Stomach (tissue), 9 donors: ENCODE data around the gene NFS1. TPM values are rescaled to one million over a fixed set of nuclear protein-coding genes. Genes with fewer than 3 reads are reported as not detected.

Experiments
- DNase-seq, 2 donors: peaks; one replicate each; pipeline versions ENCODE4 v3.0.0 to v3.0.0-alpha.2; 2013 to 2019
- H3K27ac ChIP-seq, 5 donors: fragments of 200-600 bp in 4 of 5; sonication (generic) in 4 of 5; one replicate each; pipeline ENCODE4 v1.5.1; 2013 to 2019; ENCODE audit warnings: mild to moderate bottlenecking in 1 of 5, moderate library complexity in 1 of 5
- H3K27me3 ChIP-seq, 3 donors: fragments of 200-600 bp; sonication (generic); one replicate each; pipeline ENCODE4 v1.5.1; 2017 to 2019; ENCODE audit warnings: mixed run types in 1 of 3
- H3K36me3 ChIP-seq, 4 donors: fragments of 200-600 bp; sonication (generic); 1 replicate in 3 of 4; 2 replicates in 1 of 4; pipeline ENCODE4 v1.5.1; 2016 to 2019
- H3K4me1 ChIP-seq, 4 donors: fragments of 200-600 bp; sonication (generic); one replicate each; pipeline ENCODE4 v1.5.1; 2016 to 2019
- H3K4me3 ChIP-seq, 4 donors: fragments of 200-600 bp; sonication (generic) in 3 of 4; one replicate each; pipeline ENCODE4 v1.5.1; 2016 to 2019; ENCODE audit warnings: mild to moderate bottlenecking in 1 of 4
- H3K9me3 ChIP-seq, 4 donors: fragments of 200-600 bp; sonication (generic); one replicate each; pipeline ENCODE4 v1.5.1; 2016 to 2019
- EP300 ChIP-seq: sonication (generic); formaldehyde crosslinking; IDR thresholded peaks from one replicate; pipeline ENCODE4 v1.6.1; 2017; ENCODE audit warnings: antibody characterized with exemption
- POLR2A ChIP-seq, 4 donors: fragments of 450-650 bp; IDR thresholded peaks; one replicate each; pipeline ENCODE4 v1.6.1; 2016; ENCODE audit warnings: antibody characterized with exemption in 4 of 4, control low read depth in 2 of 4, mild to moderate bottlenecking in 1 of 4, moderate library complexity in 1 of 4
- POLR2AphosphoS5 ChIP-seq, 3 donors: sonication (generic); formaldehyde crosslinking; IDR thresholded peaks; one replicate each; pipeline ENCODE4 v1.6.1; 2016; ENCODE audit warnings: antibody characterized with exemption in 3 of 3
- WGBS, 5 donors: extraction: QIAGEN DNeasy Blood & Tissue Kit in 3 of 5; methylation state at CpG; one replicate each; pipeline versions ENCODE4 v1.1.5 to v1.1.7; 2013 to 2018; 5-methylcytosine and 5-hydroxymethylcytosine counted together
- intact Hi-C: fragments of 100-400 bp; cut with DNase I; formaldehyde crosslinking; loops from one replicate; pipeline ENCODE4 v1.15.1; 2023; ENCODE audit warnings: low total_unique reads
- polyA plus RNA-seq, 3 donors: library from polyadenylated mRNA; stranded (reverse); fragments of 200-250 nt; gene quantifications; one replicate each; pipeline ENCODE4 v1.2.3, GENCODE V29; 2013
- total RNA-seq, 5 donors: library from RNA; depleted of rRNA; stranded (reverse); fragments of >200 nt; gene quantifications; one replicate each; pipeline versions ENCODE4 v1.1.0 to v1.2.3, GENCODE V29; 2014 to 2016
- TF ChIP-seq, protein P1 (sequence below), 7 experiments: fragments of 450-650 bp in 4 of 7; fragments of 200-600 bp in 3 of 7; sonication (generic) in 3 of 7; IDR thresholded peaks; one replicate each; pipeline ENCODE4 v1.5.1; 2016 to 2019; ENCODE audit warnings: antibody characterized with exemption in 7 of 7, control low read depth in 2 of 7, mild to moderate bottlenecking in 1 of 7
- donor health status: healthy with polysubstance abuse.
- donor health status: Bipolar disorder and iron deficiency.
- donor health status: healthy.

Gene NFS1
- total and polyA plus RNA-seq, 8 donors = 0.58 to 54.2 (median 24.7) TPM

DNA sequence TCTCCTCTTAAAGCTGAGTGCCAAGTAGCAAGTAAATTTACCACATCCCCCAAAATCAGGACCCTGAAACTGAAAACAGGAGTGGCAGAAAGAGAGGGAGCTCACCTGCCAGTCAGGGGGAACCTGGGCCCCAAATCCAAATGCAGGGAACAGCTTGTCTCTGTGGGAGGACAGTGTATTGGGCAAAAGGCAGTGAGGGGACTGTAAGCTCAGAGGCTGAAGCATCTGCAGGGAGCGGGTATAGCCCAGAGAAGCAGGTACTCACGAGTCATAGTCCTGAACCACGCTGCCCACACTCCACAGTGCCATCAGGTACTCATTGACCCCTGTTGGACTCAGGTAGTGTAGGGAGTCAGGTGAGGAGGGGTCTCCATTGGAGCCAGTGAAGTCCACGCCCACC, 68.5 kb downstream of the NFS1 start:
- 86 to 100% (median 95%) methylated on average over 4 of the region's 4 CpGs for WGBS, 5 donors
- peaks cover 44 to 71% (median 70%) of the 10 kb centered on the region in 4 donors for H3K36me3 ChIP-seq
- H3K9me3 ChIP-seq = no peaks in the 10 kb centered on the region
- no peak overlapping the region for H3K4me3 ChIP-seq
- H3K27me3 ChIP-seq = no peaks in the 10 kb centered on the region
- H3K4me1 ChIP-seq = peaks cover 0 to 8% (median 0%) of the 10 kb centered on the region in 4 donors
- no peak overlapping the region for H3K27ac ChIP-seq
- DNase-seq = no peak
- intact Hi-C loops = no loop called here
- no peak for TF ChIP-seq POLR2AphosphoS5 (IDR thresholded peaks at IDR 0.05)
- TF ChIP-seq EP300 = no peak
- no peak for TF ChIP-seq POLR2A (IDR thresholded peaks at IDR 0.05)
- TF ChIP-seq, protein P1, sequence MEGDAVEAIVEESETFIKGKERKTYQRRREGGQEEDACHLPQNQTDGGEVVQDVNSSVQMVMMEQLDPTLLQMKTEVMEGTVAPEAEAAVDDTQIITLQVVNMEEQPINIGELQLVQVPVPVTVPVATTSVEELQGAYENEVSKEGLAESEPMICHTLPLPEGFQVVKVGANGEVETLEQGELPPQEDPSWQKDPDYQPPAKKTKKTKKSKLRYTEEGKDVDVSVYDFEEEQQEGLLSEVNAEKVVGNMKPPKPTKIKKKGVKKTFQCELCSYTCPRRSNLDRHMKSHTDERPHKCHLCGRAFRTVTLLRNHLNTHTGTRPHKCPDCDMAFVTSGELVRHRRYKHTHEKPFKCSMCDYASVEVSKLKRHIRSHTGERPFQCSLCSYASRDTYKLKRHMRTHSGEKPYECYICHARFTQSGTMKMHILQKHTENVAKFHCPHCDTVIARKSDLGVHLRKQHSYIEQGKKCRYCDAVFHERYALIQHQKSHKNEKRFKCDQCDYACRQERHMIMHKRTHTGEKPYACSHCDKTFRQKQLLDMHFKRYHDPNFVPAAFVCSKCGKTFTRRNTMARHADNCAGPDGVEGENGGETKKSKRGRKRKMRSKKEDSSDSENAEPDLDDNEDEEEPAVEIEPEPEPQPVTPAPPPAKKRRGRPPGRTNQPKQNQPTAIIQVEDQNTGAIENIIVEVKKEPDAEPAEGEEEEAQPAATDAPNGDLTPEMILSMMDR (IDR thresholded peaks at IDR 0.05) = no peak

DNA sequence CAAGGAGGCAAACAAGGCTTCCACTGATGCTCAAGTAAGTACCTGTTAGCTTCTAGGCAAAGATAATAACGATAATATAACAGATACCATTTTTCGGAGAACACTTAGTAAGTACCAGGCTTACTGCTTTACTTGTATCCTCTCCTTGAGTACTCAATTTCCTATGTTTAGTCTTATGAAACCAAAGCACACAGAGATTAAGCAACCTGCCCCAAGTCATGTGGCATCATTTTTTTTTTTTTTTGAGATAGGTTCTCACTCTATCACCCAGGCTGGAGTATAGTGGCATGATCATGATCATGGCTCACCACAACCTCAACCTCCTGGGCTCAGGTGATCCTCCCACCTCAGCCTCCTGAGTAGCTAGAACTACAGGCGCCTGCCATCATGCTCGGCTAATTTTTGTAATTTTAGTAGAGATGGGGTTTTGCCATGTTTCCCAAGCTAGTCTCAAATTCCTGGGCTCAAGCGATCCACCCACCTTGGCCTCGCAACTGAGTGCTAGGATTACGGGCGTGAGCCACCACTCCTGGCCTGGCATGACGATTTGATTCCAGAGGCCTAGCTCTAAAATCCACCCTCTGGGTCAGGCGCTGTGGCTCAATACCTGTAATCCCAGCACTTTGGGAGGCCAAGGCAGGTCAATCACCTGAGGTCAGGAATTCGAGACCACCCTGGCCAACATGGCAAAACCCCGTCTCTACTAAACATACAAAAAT, 69.6 kb downstream of the NFS1 start:
- TF ChIP-seq POLR2AphosphoS5 (IDR thresholded peaks at IDR 0.05) (no peak), POLR2A (IDR thresholded peaks at IDR 0.05) (no peak), EP300 (no peak)
- TF ChIP-seq, protein P1 (IDR thresholded peaks at IDR 0.05) = no peak
- Histone ChIP-seq H3K27ac (no peak overlapping the region), H3K36me3 (peaks cover 47 to 82% (median 80%) of the 10 kb centered on the region in 4 donors), H3K9me3 (no peaks in the 10 kb centered on the region), H3K27me3 (no peaks in the 10 kb centered on the region), H3K4me1 (no peaks in the 10 kb centered on the region), H3K4me3 (no peak overlapping the region)
- intact Hi-C loops = no loop called here
- no peak for DNase-seq
- 93 to 95% (median 94%) methylated on average over 12 of the region's 12 CpGs for WGBS, 5 donors

DNA sequence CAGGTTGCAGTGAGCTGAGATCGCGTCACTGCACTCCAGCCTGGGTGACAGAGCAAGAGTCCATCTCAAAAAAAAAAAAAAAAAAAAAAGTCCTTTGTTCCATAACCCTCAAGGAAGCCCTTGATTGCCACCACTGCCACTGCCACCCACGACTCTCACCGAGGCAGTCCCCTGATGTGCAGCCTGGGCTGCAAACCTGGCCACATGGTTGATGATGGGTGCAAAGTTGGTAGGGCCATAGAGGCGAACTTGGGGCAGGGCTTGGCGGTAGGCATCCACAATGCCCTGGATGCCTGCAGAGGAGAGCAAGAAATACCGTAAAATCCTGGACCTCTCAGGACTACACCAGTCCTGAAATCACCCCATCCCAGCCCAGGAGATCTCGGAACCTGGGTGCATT, 72.0 kb downstream of the NFS1 start:
- H3K36me3 ChIP-seq = peaks cover 47 to 87% (median 83%) of the 10 kb centered on the region in 4 donors
- 95 to 99% (median 97%) methylated on average over 8 of the region's 8 CpGs for WGBS, 5 donors
- no peaks in the 10 kb centered on the region for H3K9me3 ChIP-seq
- no peak overlapping the region for H3K4me3 ChIP-seq
- H3K4me1 ChIP-seq = no peaks in the 10 kb centered on the region
- H3K27me3 ChIP-seq = no peaks in the 10 kb centered on the region
- intact Hi-C loops = no loop called here
- H3K27ac ChIP-seq = no peak overlapping the region
- TF ChIP-seq POLR2A (IDR thresholded peaks at IDR 0.05) = no peak
- TF ChIP-seq EP300 = no peak
- no peak for TF ChIP-seq POLR2AphosphoS5 (IDR thresholded peaks at IDR 0.05)
- TF ChIP-seq, protein P1 (IDR thresholded peaks at IDR 0.05) = no peak
- no peak for DNase-seq

DNA sequence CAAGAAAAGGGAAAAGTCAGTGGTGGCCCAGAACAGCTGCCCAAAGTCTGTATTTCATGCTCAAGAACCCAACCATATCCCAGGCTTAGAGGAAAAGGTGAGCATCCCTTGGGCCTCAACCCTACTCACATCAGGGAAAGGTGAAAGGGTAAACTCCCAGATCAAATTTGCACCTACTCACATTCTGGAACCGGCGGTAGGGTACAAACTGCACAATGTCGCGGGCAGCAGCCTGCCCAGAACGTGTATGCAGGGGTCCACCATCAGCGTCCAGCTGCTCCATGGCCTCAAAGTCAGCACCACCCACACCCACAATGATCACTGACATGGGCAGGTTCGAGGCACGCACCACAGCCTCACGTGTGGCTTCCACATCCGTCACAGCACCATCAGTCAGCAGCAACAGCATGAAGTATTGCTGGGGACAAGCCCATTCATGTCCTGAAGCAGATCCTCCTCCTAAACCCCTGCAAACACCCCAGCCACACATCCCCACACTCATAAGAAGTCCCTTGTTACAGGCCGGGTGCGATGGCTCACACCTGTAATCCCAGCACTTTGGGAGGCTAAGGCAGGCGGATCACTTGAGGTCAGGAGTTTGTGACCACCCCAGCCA, 72.7 kb downstream of the NFS1 start:
- no peak for DNase-seq
- Histone ChIP-seq H3K27me3 (no peaks in the 10 kb centered on the region), H3K27ac (no peak overlapping the region), H3K4me3 (no peak overlapping the region), H3K4me1 (no peaks in the 10 kb centered on the region), H3K9me3 (no peaks in the 10 kb centered on the region), H3K36me3 (peaks cover 42 to 85% (median 80%) of the 10 kb centered on the region in 4 donors)
- 91 to 98% (median 95%) methylated on average over 9 to 13 of the region's 13 CpGs for WGBS, 5 donors
- TF ChIP-seq EP300 = no peak
- TF ChIP-seq, protein P1 (IDR thresholded peaks at IDR 0.05) = no peak
- TF ChIP-seq POLR2AphosphoS5 (IDR thresholded peaks at IDR 0.05) = no peak
- TF ChIP-seq POLR2A (IDR thresholded peaks at IDR 0.05) = no peak
- intact Hi-C loops = no loop called here
